HepG2 (cell line): Measurements from ENCODE around the gene SMCO1.
"Not testable (repeated sequence)": the region's sequence is repeated elsewhere in the genome, so short reads cannot be mapped to it uniquely, and the experiment has no call there.

Experiments
- ATF6 ChIP-seq: sonication (generic); formaldehyde crosslinking; conservative IDR thresholded peaks from 2 replicates; pipeline ENCODE4 v1.4.0; 2020; ENCODE audit warnings: missing genetic modification reagents
- BRF2 ChIP-seq: sonication (generic); formaldehyde crosslinking; IDR thresholded peaks from 2 replicates; pipeline ENCODE4 v1.8.1; 2022; ENCODE audit warnings: mild to moderate bottlenecking, missing genetic modification reagents
- CC2D1A ChIP-seq: sonication (generic); formaldehyde crosslinking; IDR thresholded peaks from 2 replicates; pipeline ENCODE4 v1.8.1; 2023; ENCODE audit warnings: mild to moderate bottlenecking, missing genetic modification reagents
- CTCF ChIP-seq: sonication (generic); formaldehyde crosslinking; IDR thresholded peaks from 2 replicates; pipeline ENCODE4 v1.5.0; 2020; ENCODE audit warnings: mild to moderate bottlenecking, missing genetic modification reagents, moderate library complexity
- RAD51 ChIP-seq: fragments of 450-650 bp; IDR thresholded peaks from 2 replicates; pipeline ENCODE4 v1.6.1; 2016; ENCODE audit warnings: borderline replicate concordance
- TCF12 ChIP-seq, 2 experiments: fragments of 450-650 bp in 1 of 2; sonication (generic) in 1 of 2; formaldehyde crosslinking in 1 of 2; IDR thresholded peaks; 2 replicates each; pipeline versions ENCODE4 v1.6.1 to v1.8.0; 2017 to 2022; ENCODE audit warnings: antibody characterized with exemption in 1 of 2, mild to moderate bottlenecking in 1 of 2, missing genetic modification reagents in 1 of 2, moderate library complexity in 1 of 2
- ZFP36 ChIP-seq: fragments of 150-350 bp; IDR thresholded peaks from 2 replicates; pipeline ENCODE4 v1.6.1; 2018; ENCODE audit warnings: borderline replicate concordance, low read length, low read depth; ENCODE audit not compliant: partially characterized antibody
- ZKSCAN5 ChIP-seq: sonication (generic); formaldehyde crosslinking; IDR thresholded peaks from 2 replicates; pipeline ENCODE4 v1.5.1; 2020; ENCODE audit warnings: mild to moderate bottlenecking, missing genetic modification reagents
- ZNF512 ChIP-seq: sonication (generic); formaldehyde crosslinking; IDR thresholded peaks from 2 replicates; pipeline ENCODE4 v1.4.0; 2020; ENCODE audit warnings: mild to moderate bottlenecking, missing genetic modification reagents

- not testable (repeated sequence) for TF ChIP-seq TCF12 (IDR thresholded peaks at IDR 0.05); TCF12 (CRISPR knock-in tag; IDR thresholded peaks at IDR 0.05); CTCF (CRISPR knock-in tag); BRF2 (CRISPR knock-in tag); ATF6 (CRISPR knock-in tag); ZFP36; ZNF512; ZKSCAN5 (CRISPR knock-in tag); CC2D1A (CRISPR knock-in tag); RAD51
These were observed 3.3 kb downstream of the SMCO1 start for GRCh38 chr3:196511646-196512425.
